HT1080 (cell line): Measurements from ENCODE around the gene NFAM1. TPM values are rescaled to one million over a fixed set of nuclear protein-coding genes. Genes with fewer than 3 reads are reported as not detected.

Source experiments
- DNase-seq: peaks from one replicate; pipeline ENCODE4 v3.0.0-alpha.2; 2015; ENCODE audit warnings: low read depth
- total RNA-seq: library from RNA; depleted of rRNA; stranded (reverse); fragments of >200 nt; shearing (Covaris generic); gene quantifications from 2 replicates; pipeline ENCODE4 v1.2.3, GENCODE V29; 2014

NFAM1 gene
- total RNA-seq, 1 experiment from 2014 or later, result not detected

- no peak for DNase-seq
Observed at GRCh38 chr22:42384506-42384905, 47.7 kb downstream of the NFAM1 start.

GRCh38 chr22:42383851-42384417 lies 48.3 kb downstream of the NFAM1 start:
- no peak for DNase-seq

DNA sequence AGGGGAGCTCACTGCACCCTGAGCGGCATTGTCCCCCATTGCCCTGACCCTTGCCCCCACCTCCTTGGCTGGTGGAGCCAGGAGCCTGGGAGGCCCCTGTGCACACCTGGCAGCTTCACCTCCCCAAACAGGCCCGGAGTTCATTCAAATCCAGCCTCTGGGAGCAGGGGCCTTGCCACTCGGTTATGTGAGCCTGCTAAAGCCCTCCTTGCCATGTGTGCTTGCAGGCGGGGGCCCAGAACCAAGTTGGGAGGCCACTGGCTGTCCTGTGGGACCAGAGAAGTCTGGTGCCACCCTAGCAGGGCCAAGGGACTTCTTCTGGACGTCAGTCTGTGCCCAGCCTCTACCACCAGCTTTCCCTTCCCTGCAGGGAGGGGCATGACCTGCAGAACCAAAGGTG lies 48.9 kb downstream of the NFAM1 start:
- DNase-seq, result no peak

GRCh38 chr22:42380769-42381551 lies 51.2 kb downstream of the NFAM1 start:
- no peak for DNase-seq

GRCh38 chr22:42379966-42380537 lies 52.2 kb downstream of the NFAM1 start:
- no peak for DNase-seq

GRCh38 chr22:42376711-42377554 lies 55.3 kb downstream of the NFAM1 start:
- no peak for DNase-seq

DNA sequence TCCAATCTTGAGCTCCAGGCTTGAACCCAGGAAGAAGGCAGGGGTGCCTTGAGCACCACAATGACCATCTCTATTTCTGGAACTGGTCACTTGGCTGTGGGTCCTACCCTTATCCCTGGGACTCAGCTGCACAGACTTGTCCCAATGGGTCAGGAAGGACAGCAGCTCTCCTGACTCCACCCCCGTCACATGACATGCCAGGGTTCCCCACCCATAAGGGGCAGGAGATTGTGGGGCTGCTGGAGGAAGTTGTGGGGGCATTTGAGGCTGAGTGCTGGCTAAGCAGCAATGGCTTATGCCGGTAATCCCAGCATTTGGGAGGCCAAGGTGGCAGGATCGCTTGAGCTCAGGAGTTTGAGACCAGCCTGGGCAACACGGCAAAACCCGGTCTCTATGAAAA lies 56.2 kb downstream of the NFAM1 start:
- no peak for DNase-seq

DNA sequence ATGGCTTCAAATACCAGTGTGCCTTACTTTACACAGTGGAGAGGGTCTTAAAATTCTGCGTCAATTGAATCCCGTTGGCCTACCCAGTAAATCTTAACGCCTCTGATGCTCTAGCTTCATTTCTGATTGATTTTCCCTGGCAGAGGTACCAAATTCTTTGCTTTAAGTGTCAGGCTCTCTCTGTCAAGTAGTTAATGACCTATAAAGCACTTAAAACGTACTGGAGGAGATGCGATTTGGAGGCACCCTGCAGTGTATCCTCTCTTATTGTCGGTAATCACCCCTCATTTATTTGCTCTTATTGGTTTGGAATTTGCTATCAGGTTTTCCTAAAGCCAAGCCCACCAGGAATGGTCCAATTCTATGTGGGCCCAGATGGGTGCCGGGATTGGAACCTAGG lies 59.2 kb downstream of the NFAM1 start:
- no peak for DNase-seq

DNA sequence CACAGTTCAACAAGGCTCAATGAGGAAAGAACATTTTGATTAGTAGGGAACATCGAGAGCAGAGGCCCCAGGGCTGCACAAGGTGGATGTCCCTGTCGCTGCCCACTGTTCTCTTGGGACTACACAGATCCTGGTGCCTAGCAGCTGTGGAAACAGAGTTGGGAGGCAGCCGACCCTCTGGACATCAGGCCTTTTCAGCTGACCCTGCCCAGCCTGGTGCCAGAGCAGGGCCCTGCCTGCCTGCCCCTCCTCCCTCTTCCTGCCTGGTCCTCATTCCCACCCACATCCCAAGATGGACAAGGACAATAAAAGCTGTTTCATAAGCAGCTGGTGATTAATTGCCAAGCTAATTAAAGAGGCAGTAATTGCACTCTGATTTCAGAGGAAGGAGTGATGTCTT lies 60.7 kb downstream of the NFAM1 start:
- DNase-seq, result no peak

DNA sequence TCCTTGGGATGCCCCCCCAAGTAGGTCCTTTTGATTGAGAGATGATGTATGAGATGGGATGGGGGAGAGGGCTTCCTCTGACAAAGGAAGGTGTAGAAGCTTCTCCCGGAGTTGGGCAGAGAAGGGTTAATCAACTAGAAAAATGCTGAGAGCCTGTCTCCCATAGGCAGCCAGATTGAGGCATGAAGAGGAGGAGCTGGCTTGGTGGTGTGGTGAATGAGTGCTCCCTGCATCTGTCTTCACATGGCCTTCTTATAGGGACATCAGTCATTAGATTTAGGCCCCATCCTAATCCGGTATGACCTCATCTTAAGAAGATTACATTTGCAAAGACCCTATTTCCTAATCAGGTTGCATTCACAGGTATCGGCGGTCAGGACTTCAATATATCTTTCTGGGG lies 61.1 kb downstream of the NFAM1 start:
- DNase-seq, result no peak

DNA sequence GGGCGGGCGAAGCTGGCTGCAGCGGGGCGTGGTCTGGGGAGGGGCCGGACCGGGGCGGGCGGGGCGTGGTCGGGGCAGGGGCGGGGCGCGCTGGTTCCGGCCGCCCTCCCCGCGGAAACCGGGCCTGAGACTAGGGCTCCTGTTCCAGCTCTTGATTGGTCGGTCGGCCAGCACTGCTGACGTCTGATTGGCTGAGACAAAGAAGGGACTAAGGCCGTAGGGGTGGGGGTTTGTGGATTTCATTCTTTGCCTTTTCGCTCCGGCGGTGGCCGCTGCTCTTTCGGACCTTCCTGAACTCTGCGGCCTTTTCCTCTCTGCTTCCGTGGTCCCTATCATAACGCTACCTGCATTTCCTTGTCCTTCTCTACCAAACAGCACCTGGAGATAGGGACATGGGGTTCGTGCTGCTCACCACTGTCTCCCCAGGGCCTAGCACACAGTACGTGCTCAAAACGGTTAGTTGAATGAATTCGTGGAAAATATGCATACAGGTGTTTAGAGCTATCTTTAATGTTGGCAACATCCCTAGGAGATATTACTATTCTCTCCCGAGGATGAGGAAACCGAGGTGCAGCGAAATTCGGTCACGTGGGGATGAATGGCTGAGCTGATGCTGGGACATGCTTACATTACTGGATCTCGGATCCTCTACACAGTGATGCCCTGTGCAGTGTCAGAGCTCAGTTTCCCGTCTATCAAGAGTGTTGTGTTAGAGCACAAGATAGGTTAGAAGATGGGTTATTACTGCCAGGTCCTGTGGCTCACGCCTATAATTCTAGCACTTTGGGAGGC lies 62.8 kb downstream of the NFAM1 start:
- DNase-seq, result peak; percentile 63

GRCh38 chr22:42368379-42369249 lies 63.6 kb downstream of the NFAM1 start:
- no peak for DNase-seq

- DNase-seq, result no peak
Observed at GRCh38 chr22:42367980-42368378, 64.2 kb downstream of the NFAM1 start.

DNA sequence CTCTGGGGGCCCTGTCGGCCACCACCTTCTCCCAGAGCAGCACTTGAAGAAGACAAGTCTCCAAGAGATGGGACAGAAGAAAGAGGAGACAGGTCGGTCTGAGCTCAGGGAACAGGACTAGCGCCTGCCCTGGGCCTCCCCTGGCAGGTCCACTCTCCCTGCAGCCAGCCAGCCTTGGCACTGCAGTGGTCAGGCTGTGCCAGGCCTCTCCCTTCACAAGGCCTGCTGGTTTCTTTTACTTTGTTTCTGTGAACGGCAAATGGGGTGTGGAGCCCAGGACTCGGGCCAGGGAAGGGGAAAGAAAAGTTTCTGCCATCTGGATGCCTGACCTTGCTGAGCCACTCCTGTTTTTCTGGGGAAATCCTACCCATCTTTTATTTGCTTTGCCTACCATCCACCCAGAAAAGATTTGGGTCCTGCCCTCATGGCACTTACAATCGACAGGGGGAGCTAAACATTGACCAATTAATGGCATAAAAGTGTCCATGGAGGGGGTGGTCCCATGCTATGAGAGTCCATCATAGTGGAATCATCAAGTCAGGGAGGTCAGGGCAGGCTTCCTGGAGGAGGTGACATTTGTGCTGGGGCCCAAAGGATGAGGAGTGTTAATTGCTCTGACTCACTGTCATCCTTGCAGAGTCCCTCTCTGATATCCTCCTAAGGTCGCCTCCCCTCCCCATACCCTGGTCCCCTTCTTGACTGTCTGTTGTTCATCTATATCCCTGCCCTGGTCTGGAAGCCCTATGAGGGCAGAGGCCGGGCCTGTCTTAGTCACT lies 65.2 kb downstream of the NFAM1 start:
- DNase-seq, result no peak

- DNase-seq, result no peak
Observed at GRCh38 chr22:42365942-42366695, 66.1 kb downstream of the NFAM1 start.

DNA sequence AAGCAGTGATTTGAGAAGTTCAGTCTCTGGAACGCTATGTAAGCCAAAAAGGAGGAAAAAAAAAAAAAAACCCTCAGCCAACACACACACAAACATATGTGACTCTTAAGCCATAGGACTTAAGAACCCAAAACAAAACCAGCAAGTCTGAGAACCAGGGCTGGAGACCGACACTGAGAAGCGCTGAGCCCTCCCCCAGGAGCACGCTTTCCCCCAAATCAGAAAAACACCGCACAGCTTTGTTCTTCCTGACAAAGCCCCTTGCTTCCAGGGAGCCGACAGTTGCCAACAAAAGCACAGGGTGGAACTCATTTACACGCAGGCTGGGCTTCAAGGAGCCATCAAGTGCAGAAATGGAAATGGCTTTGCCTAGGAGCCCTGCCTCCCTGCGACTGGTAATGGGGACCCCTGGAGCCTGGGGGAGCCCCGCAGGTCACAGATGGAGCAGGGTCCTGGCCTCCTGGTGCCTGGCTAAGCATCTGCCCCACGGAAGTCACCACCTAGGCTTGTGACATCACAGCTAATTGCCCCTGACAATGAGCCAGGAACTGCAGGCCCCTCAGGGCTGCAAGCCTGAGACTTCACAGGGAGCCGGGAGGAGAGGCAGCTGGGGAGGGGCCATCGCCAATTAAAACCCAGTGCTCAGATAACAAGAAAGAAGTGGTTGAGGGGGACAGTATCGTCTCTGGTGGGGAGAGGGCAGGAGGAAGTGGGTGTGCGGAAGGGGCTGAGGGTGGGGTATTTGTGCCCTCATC lies 66.9 kb downstream of the NFAM1 start:
- no peak for DNase-seq

DNA sequence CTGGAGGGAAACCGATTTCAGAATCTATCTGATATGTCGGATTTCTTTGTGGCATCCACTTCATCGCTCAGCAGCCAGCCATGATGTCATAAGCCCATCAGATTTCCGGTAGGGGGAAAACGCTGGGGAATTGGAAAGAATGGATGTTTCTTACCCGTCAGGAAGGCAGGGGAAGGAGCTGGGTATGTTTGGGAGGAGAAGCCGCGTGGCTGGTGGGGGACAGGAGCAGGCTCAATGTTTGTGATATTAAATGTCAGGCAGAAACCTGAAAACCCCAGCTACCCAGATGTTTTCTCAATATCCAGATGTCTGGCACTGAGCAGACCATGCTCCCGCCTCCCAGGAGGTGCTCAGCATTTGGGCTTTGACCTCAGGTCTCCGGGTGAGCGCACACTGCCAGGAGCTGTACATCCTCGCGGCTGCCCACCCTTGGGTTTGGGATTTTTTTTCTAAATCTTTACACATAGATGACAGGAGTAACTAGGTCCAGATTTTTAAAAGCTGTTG lies 67.5 kb downstream of the NFAM1 start:
- DNase-seq, result no peak

GRCh38 chr22:42363892-42364291 lies 68.3 kb downstream of the NFAM1 start:
- DNase-seq, result no peak
